Posterior cingulate gyrus (tissue), 11 donors: ENCODE measurements around the gene JMJD4.

Experiments
- DNase-seq, 10 donors: peaks; one replicate each; pipeline versions ENCODE4 v3.0.0 to v3.0.0-alpha.2; 2020 to 2021; ENCODE audit warnings: mixed read lengths in 3 of 10
- intact Hi-C: fragments of 100-400 bp; cut with DNase I; formaldehyde crosslinking; loops from one replicate; pipeline ENCODE4 v1.15.1; 2023

Gene JMJD4

GRCh38 chr1:227736814-227737432, 1.8 kb upstream of the JMJD4 start:
- no peak for DNase-seq
- intact Hi-C loops, result loop anchor here (10.0 kb wide), 2 partner anchors 172 to 348 kb away; partner anchors contain the start of genes ARF1 and ZNF678

- no peak for DNase-seq
- intact Hi-C loops, result loop anchor here (10.0 kb wide), 2 partner anchors 171 to 349 kb away; partner anchors contain the start of genes ARF1 and ZNF678
Observed at GRCh38 chr1:227735539-227736285, 610 bp upstream of the JMJD4 start.

GRCh38 chr1:227734546-227734855, 601 bp downstream of the JMJD4 start:
- intact Hi-C loops, result loop anchor here (10.0 kb wide), 2 partner anchors 170 to 350 kb away; partner anchors contain the start of genes ARF1 and ZNF678
- no peak for DNase-seq

GRCh38 chr1:227733751-227734545, 1.2 kb downstream of the JMJD4 start:
- DNase-seq, result peak in 1 of 10 donors; percentile 70
- intact Hi-C loops, result loop anchor here (10.0 kb wide), 2 partner anchors 169 to 351 kb away; partner anchors contain the start of genes ARF1 and ZNF678

GRCh38 chr1:227733309-227733705, 1.8 kb downstream of the JMJD4 start:
- intact Hi-C loops, result loop anchor here (10.0 kb wide), 2 partner anchors 169 to 351 kb away; partner anchors contain the start of genes ARF1 and ZNF678
- no peak for DNase-seq

- intact Hi-C loops, result loop anchor here (10.0 kb wide), 2 partner anchors 168 to 352 kb away; partner anchors contain the start of genes ARF1 and ZNF678
- DNase-seq, result no peak
Observed at GRCh38 chr1:227732586-227733308, 2.4 kb downstream of the JMJD4 start.

- intact Hi-C loops, result loop anchor here (10.0 kb wide), 2 partner anchors 167 to 353 kb away; partner anchors contain the start of genes ARF1 and ZNF678
- peak in 1 of 10 donors; percentile 77 for DNase-seq
Observed at GRCh38 chr1:227731696-227732585, 3.2 kb downstream of the JMJD4 start.

GRCh38 chr1:227731241-227731677, 3.8 kb downstream of the JMJD4 start:
- DNase-seq, result peak in 1 of 10 donors; percentile 79
- intact Hi-C loops, result loop anchor here (10.0 kb wide), 2 partner anchors 166 to 354 kb away; partner anchors contain the start of genes ARF1 and ZNF678

- DNase-seq, result peak in 2 of 10 donors; percentile 69 to 72
- intact Hi-C loops, result loop anchor here (10.0 kb wide), 2 partner anchors 166 to 354 kb away; partner anchors contain the start of genes ARF1 and ZNF678
Observed at GRCh38 chr1:227730630-227731151, 4.4 kb downstream of the JMJD4 start.

- intact Hi-C loops, result loop anchor here (10.0 kb wide), 2 partner anchors 165 to 355 kb away; partner anchors contain the start of genes ARF1 and ZNF678
- DNase-seq, result peak; percentile 42 to 95 (median 63)
Observed at GRCh38 chr1:227729881-227730629, 5.0 kb downstream of the JMJD4 start.

GRCh38 chr1:227729144-227729880, 5.8 kb downstream of the JMJD4 start:
- DNase-seq, result peak in 1 of 10 donors; percentile 79
- intact Hi-C loops, result no loop called here

GRCh38 chr1:227728892-227729143, 6.3 kb downstream of the JMJD4 start:
- DNase-seq, result peak in 2 of 10 donors; percentile 78 to 88
- intact Hi-C loops, result no loop called here

GRCh38 chr1:227728059-227728891, 6.8 kb downstream of the JMJD4 start:
- peak in 6 of 10 donors; percentile 37 to 90 (median 70) for DNase-seq
- intact Hi-C loops, result no loop called here

GRCh38 chr1:227726924-227727599, 8.0 kb downstream of the JMJD4 start:
- intact Hi-C loops, result no loop called here
- DNase-seq, result no peak

- intact Hi-C loops, result no loop called here
Observed at GRCh38 chr1:227726318-227726717, 8.8 kb downstream of the JMJD4 start.

GRCh38 chr1:227725046-227725445, 10.1 kb downstream of the JMJD4 start:
- DNase-seq, result no peak
- intact Hi-C loops, result no loop called here

More at GRCh38 chr1:227726318-227726717, 8.8 kb downstream of the JMJD4 start:
- no peak for DNase-seq
